Ovary (tissue), 3 donors: ENCODE measurements around the gene ADPRHL1.

ENCODE experiments used
- POLR2A ChIP-seq: fragments of 450-650 bp; IDR thresholded peaks from one replicate; pipeline ENCODE4 v1.6.1; 2017; ENCODE audit warnings: antibody characterized with exemption, mild to moderate bottlenecking, moderate library complexity
- TF ChIP-seq, protein P1 (sequence below), 3 donors: fragments of 450-650 bp in 2 of 3; fragments of 200-600 bp in 1 of 3; IDR thresholded peaks; one replicate each; pipeline versions ENCODE4 v1.5.1 to v1.8.0; 2016 to 2022; ENCODE audit warnings: antibody characterized with exemption in 3 of 3, mild to moderate bottlenecking in 1 of 3
- donor health status: DM: no; HTN: no; CAD: no.

DNA sequence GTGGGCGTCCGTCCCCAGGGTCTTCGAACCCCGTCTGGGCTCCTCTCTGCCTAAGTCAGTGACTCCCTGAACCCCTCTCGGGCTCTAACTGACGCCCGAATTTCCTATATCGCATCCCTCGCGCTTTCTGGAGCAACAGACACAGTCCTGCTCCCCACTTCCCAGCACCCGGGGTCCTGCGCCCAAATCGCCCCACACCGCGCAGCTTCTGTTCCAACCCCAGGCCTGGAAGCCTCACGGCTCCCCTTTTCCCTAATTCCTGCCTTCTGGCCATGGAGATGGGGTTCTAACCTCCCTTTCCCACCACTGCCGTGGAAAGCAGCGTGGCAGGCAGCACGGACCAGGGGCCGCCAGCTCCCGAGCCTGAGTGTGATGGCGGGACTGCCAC lies 87.7 kb downstream of the ADPRHL1 start:
- TF ChIP-seq, protein P1, sequence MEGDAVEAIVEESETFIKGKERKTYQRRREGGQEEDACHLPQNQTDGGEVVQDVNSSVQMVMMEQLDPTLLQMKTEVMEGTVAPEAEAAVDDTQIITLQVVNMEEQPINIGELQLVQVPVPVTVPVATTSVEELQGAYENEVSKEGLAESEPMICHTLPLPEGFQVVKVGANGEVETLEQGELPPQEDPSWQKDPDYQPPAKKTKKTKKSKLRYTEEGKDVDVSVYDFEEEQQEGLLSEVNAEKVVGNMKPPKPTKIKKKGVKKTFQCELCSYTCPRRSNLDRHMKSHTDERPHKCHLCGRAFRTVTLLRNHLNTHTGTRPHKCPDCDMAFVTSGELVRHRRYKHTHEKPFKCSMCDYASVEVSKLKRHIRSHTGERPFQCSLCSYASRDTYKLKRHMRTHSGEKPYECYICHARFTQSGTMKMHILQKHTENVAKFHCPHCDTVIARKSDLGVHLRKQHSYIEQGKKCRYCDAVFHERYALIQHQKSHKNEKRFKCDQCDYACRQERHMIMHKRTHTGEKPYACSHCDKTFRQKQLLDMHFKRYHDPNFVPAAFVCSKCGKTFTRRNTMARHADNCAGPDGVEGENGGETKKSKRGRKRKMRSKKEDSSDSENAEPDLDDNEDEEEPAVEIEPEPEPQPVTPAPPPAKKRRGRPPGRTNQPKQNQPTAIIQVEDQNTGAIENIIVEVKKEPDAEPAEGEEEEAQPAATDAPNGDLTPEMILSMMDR (IDR thresholded peaks at IDR 0.05), result no peak
- no peak for TF ChIP-seq POLR2A
